Upper lobe of left lung (tissue), 4 donors: ENCODE measurements around the gene KCNIP4.

ENCODE experiments used
- EP300 ChIP-seq, 4 donors: sonication (generic); formaldehyde crosslinking; IDR thresholded peaks; one replicate each; pipeline ENCODE4 v1.5.1; 2017; ENCODE audit warnings: antibody characterized with exemption in 4 of 4, control low read depth in 2 of 4
- POLR2A ChIP-seq, 4 donors: fragments of 450-650 bp; IDR thresholded peaks; one replicate each; pipeline ENCODE4 v1.5.1; 2016 to 2017; ENCODE audit warnings: antibody characterized with exemption in 4 of 4, mild to moderate bottlenecking in 2 of 4
- TF ChIP-seq, protein P1 (sequence below), 6 experiments: fragments of 450-650 bp in 4 of 6; fragments of 200-600 bp in 2 of 6; sonication (generic) in 2 of 6; IDR thresholded peaks; one replicate each; pipeline ENCODE4 v1.5.1; 2016 to 2019; ENCODE audit warnings: antibody characterized with exemption in 6 of 6

DNA sequence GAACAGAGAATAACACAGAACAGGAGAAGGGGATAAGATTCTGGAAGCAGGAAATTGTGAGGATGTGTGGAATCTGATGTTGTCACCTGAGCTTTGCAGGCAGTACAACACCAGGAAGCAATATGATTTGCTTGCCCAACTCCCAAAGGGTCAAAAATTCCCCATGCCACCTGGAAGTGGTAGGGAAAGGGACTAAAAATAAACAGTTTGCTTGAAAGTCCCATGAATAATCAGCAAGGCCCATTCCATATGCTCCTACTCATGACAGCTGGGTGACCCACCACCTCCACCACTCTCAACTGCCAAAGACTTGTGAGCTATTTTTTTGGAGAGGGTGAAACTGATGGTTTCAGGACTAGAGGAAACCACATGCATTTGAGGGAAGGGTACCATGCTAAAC is 168.4 kb downstream of the KCNIP4 start:
- TF ChIP-seq, protein P1, sequence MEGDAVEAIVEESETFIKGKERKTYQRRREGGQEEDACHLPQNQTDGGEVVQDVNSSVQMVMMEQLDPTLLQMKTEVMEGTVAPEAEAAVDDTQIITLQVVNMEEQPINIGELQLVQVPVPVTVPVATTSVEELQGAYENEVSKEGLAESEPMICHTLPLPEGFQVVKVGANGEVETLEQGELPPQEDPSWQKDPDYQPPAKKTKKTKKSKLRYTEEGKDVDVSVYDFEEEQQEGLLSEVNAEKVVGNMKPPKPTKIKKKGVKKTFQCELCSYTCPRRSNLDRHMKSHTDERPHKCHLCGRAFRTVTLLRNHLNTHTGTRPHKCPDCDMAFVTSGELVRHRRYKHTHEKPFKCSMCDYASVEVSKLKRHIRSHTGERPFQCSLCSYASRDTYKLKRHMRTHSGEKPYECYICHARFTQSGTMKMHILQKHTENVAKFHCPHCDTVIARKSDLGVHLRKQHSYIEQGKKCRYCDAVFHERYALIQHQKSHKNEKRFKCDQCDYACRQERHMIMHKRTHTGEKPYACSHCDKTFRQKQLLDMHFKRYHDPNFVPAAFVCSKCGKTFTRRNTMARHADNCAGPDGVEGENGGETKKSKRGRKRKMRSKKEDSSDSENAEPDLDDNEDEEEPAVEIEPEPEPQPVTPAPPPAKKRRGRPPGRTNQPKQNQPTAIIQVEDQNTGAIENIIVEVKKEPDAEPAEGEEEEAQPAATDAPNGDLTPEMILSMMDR (IDR thresholded peaks at IDR 0.05) = no peak
- TF ChIP-seq POLR2A (IDR thresholded peaks at IDR 0.05) (no peak), EP300 (IDR thresholded peaks at IDR 0.05) (no peak)
